KG1 (cell line): Measurements from ENCODE around the gene WWC2.

Experiments
- DNase-seq: peaks from one replicate; lab custom pipeline; 2025; lab: John Stamatoyannopoulos, UW

Gene WWC2

GRCh38 chr4:183098723-183099536 is at the start of gene WWC2:
WWC2 (plus strand) TSS chr4:183099257; CDS start chr4:183099492, 235 bp downstream.
- peak; percentile 11 for DNase-seq

- DNase-seq = no peak
Observed at GRCh38 chr4:183053681-183054080, 45.4 kb upstream of the WWC2 start.

- DNase-seq = no peak
Observed at GRCh38 chr4:183057255-183057654, 41.8 kb upstream of the WWC2 start.

- DNase-seq = no peak
Observed at GRCh38 chr4:183059797-183060196, 39.3 kb upstream of the WWC2 start.

- no peak for DNase-seq
Observed at GRCh38 chr4:183068502-183068901, 30.6 kb upstream of the WWC2 start.

- DNase-seq = no peak
Observed at GRCh38 chr4:183071222-183071621, 27.8 kb upstream of the WWC2 start.

- no peak for DNase-seq
Observed at GRCh38 chr4:183072176-183072575, 26.9 kb upstream of the WWC2 start.

- DNase-seq = no peak
Observed at GRCh38 chr4:183073838-183074145, 25.3 kb upstream of the WWC2 start.

- no peak for DNase-seq
Observed at GRCh38 chr4:183074288-183074990, 24.6 kb upstream of the WWC2 start.

- DNase-seq = no peak
Observed at GRCh38 chr4:183078634-183079033, 20.4 kb upstream of the WWC2 start.

GRCh38 chr4:183080372-183081115 is 18.5 kb upstream of the WWC2 start:
- no peak for DNase-seq

GRCh38 chr4:183081116-183081469 is 18.0 kb upstream of the WWC2 start:
- DNase-seq = no peak

GRCh38 chr4:183082053-183082452 is 17.0 kb upstream of the WWC2 start:
- no peak for DNase-seq

- no peak for DNase-seq
Observed at GRCh38 chr4:183094393-183095198, 4.5 kb upstream of the WWC2 start.

- DNase-seq = no peak
Observed at GRCh38 chr4:183095199-183095512, 3.9 kb upstream of the WWC2 start.

GRCh38 chr4:183096276-183096965 is 2.6 kb upstream of the WWC2 start:
- DNase-seq = no peak

- no peak for DNase-seq
Observed at GRCh38 chr4:183097231-183098018, 1.6 kb upstream of the WWC2 start.

GRCh38 chr4:183098019-183098722 is 886 bp upstream of the WWC2 start:
- no peak for DNase-seq

GRCh38 chr4:183099537-183100297 is 660 bp downstream of the WWC2 start:
- DNase-seq = no peak

- DNase-seq = no peak
Observed at GRCh38 chr4:183100298-183100599, 1.2 kb downstream of the WWC2 start.
